Measurements from ENCODE around the gene HDGFL3.

GRCh38 chr15:83111149-83111548, 96.5 kb downstream of the HDGFL3 start:
- TF ChIP-seq CTCF (IDR thresholded peaks at IDR 0.05 in 4 of 5, conservative IDR thresholded peaks at IDR 0.05 in 1 of 5) (no peak), POLR2A (IDR thresholded peaks at IDR 0.05) (no peak)
